Gastroesophageal sphincter (tissue), 3 donors: ENCODE measurements around the gene MAP4K4.

Source experiments
- POLR2AphosphoS5 ChIP-seq: sonication (generic); formaldehyde crosslinking; IDR thresholded peaks from one replicate; pipeline ENCODE4 v1.6.1; 2017; ENCODE audit warnings: antibody characterized with exemption
- TF ChIP-seq, protein P1 (sequence below), 4 experiments: fragments of 200-600 bp in 2 of 4; fragments of 450-650 bp in 2 of 4; sonication (generic) in 1 of 4; IDR thresholded peaks; one replicate each; pipeline ENCODE4 v1.5.1; 2017 to 2019; ENCODE audit warnings: antibody characterized with exemption in 4 of 4, mild to moderate bottlenecking in 2 of 4, moderate library complexity in 2 of 4

DNA sequence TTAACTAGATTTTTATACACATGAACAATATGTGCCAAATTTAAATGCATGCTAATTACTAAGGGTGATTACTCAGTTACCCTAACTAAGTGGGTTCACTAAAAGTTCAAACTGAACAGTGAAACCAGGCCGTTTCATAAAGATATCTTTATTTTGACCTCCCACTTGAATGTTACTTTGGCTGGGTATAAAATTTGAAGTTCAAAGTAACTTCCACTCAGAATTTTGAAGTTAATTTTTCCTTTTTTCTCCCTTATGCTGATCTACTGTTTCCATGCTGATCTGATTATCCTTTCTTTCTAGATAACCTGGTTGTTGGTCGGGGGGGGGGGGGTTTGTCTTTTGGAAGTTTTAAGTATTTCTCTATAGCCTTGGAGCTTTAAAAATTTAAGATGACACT lies 25.5 kb upstream of the MAP4K4 start:
- no peak for TF ChIP-seq POLR2AphosphoS5
- TF ChIP-seq, protein P1, sequence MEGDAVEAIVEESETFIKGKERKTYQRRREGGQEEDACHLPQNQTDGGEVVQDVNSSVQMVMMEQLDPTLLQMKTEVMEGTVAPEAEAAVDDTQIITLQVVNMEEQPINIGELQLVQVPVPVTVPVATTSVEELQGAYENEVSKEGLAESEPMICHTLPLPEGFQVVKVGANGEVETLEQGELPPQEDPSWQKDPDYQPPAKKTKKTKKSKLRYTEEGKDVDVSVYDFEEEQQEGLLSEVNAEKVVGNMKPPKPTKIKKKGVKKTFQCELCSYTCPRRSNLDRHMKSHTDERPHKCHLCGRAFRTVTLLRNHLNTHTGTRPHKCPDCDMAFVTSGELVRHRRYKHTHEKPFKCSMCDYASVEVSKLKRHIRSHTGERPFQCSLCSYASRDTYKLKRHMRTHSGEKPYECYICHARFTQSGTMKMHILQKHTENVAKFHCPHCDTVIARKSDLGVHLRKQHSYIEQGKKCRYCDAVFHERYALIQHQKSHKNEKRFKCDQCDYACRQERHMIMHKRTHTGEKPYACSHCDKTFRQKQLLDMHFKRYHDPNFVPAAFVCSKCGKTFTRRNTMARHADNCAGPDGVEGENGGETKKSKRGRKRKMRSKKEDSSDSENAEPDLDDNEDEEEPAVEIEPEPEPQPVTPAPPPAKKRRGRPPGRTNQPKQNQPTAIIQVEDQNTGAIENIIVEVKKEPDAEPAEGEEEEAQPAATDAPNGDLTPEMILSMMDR (IDR thresholded peaks at IDR 0.05), result no peak
